Right lobe of liver (tissue), 6 donors: ENCODE measurements around the gene CD59. TPM values are rescaled to one million over a fixed set of nuclear protein-coding genes. Genes with fewer than 3 reads are reported as not detected.
"Not testable (repeated sequence)": the region's sequence is repeated elsewhere in the genome, so short reads cannot be mapped to it uniquely, and the experiment has no call there.

Source experiments
- ATAC-seq, 4 donors: fragments of 200-7000 bp; cut with Tn5 transposase; one replicate each; pipeline ENCODE4 v1.9.1; 2020; ENCODE audit warnings: mild to moderate bottlenecking in 4 of 4, moderate library complexity in 4 of 4
- DNase-seq, 3 donors: peaks; one replicate each; pipeline ENCODE4 v3.0.0-alpha.2; 2020
- H3K27ac ChIP-seq, 3 donors: fragments of 200-600 bp; one replicate each; pipeline ENCODE4 v1.8.0; 2022
- H3K27me3 ChIP-seq, 2 donors: fragments of 200-600 bp; one replicate each; pipeline ENCODE4 v1.8.0; 2022
- H3K36me3 ChIP-seq, 4 donors: fragments of 200-600 bp; sonication (generic) in 1 of 4; one replicate each; pipeline versions ENCODE4 v1.5.1 to v1.8.0; 2017 to 2022; ENCODE audit warnings: control low read depth in 1 of 4
- H3K4me1 ChIP-seq, 4 donors: fragments of 200-600 bp; sonication (generic) in 1 of 4; one replicate each; pipeline versions ENCODE4 v1.5.1 to v1.8.0; 2017 to 2022; ENCODE audit warnings: control low read depth in 1 of 4
- H3K4me3 ChIP-seq, 3 donors: fragments of 200-600 bp; one replicate each; pipeline ENCODE4 v1.8.0; 2022
- H3K9me3 ChIP-seq, 4 donors: fragments of 200-600 bp; sonication (generic) in 1 of 4; one replicate each; pipeline versions ENCODE4 v1.5.1 to v1.8.0; 2017 to 2022; ENCODE audit warnings: control low read depth in 1 of 4
- POLR2A ChIP-seq: fragments of 450-650 bp; IDR thresholded peaks from one replicate; pipeline ENCODE4 v1.6.1; 2017; ENCODE audit warnings: antibody characterized with exemption, mild to moderate bottlenecking
- WGBS: methylation state at CpG from one replicate; pipeline ENCODE4 v1.1.6; 2018; ENCODE audit warnings: low coverage, low lambda C conversion rate; ENCODE audit not compliant: insufficient coverage; ENCODE audit errors: missing lambda C conversion rate; 5-methylcytosine and 5-hydroxymethylcytosine counted together
- intact Hi-C, 2 donors: fragments of 100-400 bp; cut with DNase I; formaldehyde crosslinking; loops; one replicate each; pipeline versions ENCODE4 v1.11.2 to v1.14.1; 2022
- total RNA-seq, 6 experiments: library from RNA; depleted of rRNA in 2 of 6; stranded (reverse); fragments of >200 nt in 2 of 6; fragmentation: NEBNext Ultra II Directional in 3 of 6; extraction: Animal tissue kit (Norgen Biotek cat#: 25700) in 3 of 6; gene quantifications; one replicate each; pipeline versions ENCODE4 v1.1.0 to v1.2.4, GENCODE V29; 2016 to 2023
- TF ChIP-seq, protein P1 (sequence below), 4 donors: fragments of 200-600 bp in 3 of 4; fragments of 450-650 bp in 1 of 4; IDR thresholded peaks; one replicate each; pipeline versions ENCODE4 v1.5.1 to v1.8.0; 2016 to 2022; ENCODE audit warnings: antibody characterized with exemption in 4 of 4, mild to moderate bottlenecking in 2 of 4
- donor health status: DM: no; HTN: yes; CAD: no.
- donor health status: DM: no; HTN: no; CAD: no.
- donor health status: DM: no; HTN: no; CAD: no.
- donor health status: DM: no; HTN: yes; CAD: no.
- donor health status: DM: no; HTN: yes; CAD: no.

CD59 gene
- total RNA-seq, 6 experiments from 2014 or later, result 145 to 314 (median 197) TPM

DNA sequence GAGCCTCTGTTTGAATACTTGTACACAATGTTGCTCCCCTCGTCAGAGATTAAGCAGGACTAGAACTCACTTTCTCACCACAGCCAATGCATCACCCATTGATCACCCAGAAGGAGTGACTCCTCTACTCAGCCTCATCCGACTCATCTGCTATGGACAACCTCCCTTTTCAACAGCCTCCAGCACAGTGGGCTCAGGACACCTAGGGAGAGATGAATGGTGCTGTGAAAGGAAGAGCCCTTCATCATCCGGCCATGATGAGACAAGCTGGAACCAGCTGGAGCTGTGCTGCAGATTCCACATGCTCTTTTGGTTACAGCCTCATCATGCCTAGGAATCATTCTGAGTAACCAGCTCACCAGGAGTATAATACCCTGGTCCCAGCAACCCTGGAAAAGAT, 51.1 kb downstream of the CD59 start:
- DNase-seq, result no peak
- H3K36me3 ChIP-seq, result no peaks in the 10 kb centered on the region
- no peak overlapping the region for H3K4me3 ChIP-seq

DNA sequence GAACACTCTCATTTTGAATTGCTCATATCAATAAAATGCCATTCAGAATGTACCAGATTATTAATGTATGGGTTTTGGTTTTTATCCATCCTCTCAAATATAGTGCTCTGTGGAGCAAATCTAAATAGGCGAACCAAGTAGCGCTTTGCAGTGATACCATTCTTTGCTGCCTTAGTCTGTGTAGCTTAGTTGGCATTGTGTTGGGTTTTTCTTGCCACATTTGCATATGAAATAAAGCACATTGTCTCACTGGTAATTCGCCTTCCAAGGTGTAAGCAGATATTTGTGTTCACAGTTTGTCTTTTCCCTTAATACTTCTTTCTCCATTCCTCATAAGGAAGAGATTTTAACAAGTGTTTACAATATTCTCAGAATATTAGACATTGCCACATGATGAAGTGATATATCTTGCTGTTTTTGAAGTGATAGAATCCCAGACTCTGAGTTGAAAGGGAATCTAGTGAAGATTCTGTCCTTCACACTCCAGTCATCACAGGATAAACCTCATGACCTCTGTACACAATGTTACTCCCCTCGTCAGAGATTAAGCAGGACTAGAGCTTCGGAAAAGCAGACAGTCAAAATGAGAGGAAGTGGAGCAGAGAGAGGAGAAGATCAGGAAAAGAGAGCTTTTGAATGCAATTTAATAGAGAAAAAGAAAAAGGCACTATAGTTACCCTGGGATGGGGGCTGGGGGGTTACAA, 52.1 kb downstream of the CD59 start:
- H3K27ac ChIP-seq, result no peak overlapping the region
- no peak for ATAC-seq
- H3K27me3 ChIP-seq, result no peaks in the 10 kb centered on the region
- no peaks in the 10 kb centered on the region for H3K4me1 ChIP-seq
- no peak overlapping the region for H3K4me3 ChIP-seq
- H3K9me3 ChIP-seq, result no peaks in the 10 kb centered on the region
- H3K36me3 ChIP-seq, result no peaks in the 10 kb centered on the region
- intact Hi-C loops, result loop anchor here (10.0 kb wide), 2 partner anchors 139 to 319 kb away; no protein-coding TSS in a partner anchor
- DNase-seq, result no peak
- WGBS, result 75% methylated on average over 5 of the region's 5 CpGs
- TF ChIP-seq POLR2A, result no peak
- TF ChIP-seq, protein P1, sequence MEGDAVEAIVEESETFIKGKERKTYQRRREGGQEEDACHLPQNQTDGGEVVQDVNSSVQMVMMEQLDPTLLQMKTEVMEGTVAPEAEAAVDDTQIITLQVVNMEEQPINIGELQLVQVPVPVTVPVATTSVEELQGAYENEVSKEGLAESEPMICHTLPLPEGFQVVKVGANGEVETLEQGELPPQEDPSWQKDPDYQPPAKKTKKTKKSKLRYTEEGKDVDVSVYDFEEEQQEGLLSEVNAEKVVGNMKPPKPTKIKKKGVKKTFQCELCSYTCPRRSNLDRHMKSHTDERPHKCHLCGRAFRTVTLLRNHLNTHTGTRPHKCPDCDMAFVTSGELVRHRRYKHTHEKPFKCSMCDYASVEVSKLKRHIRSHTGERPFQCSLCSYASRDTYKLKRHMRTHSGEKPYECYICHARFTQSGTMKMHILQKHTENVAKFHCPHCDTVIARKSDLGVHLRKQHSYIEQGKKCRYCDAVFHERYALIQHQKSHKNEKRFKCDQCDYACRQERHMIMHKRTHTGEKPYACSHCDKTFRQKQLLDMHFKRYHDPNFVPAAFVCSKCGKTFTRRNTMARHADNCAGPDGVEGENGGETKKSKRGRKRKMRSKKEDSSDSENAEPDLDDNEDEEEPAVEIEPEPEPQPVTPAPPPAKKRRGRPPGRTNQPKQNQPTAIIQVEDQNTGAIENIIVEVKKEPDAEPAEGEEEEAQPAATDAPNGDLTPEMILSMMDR (IDR thresholded peaks at IDR 0.05), result no peak

More for the DNA sequence above, 51.1 kb downstream of the CD59 start:
- H3K4me1 ChIP-seq, result no peaks in the 10 kb centered on the region
- intact Hi-C loops, result loop anchor here (10.0 kb wide), 2 partner anchors 140 to 320 kb away; no protein-coding TSS in a partner anchor
- no peak for TF ChIP-seq POLR2A
- TF ChIP-seq, protein P1 (IDR thresholded peaks at IDR 0.05), result no peak
- no peaks in the 10 kb centered on the region for H3K27me3 ChIP-seq
- ATAC-seq, result no peak
- WGBS, result 49% methylated on average over 3 of the region's 3 CpGs
- H3K27ac ChIP-seq, result no peak overlapping the region
- H3K9me3 ChIP-seq, result no peaks in the 10 kb centered on the region

DNA sequence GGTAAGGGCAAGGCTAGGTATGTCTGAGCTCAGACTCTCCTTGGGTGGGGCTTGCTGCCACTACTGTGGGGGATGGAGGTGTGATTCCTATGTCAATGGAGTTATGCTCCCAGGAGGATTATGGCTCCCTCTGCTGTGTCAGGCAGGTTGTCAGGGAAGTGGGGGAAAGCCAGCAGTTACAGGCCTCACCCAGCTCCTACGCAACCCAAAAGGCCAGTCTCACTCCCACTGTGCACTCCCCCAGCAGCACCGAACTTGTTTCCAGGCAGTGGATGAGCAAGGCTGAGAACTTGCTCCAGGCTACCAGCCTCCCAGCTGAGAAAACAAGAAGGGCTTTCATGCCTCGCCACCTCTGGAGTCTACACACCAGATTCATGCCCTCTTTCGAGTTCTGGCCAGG, 53.8 kb downstream of the CD59 start:
- no peak for DNase-seq
- Histone ChIP-seq H3K4me1 (no peaks in the 10 kb centered on the region), H3K36me3 (no peaks in the 10 kb centered on the region), H3K27ac (no peak overlapping the region), H3K4me3 (no peak overlapping the region), H3K27me3 (no peaks in the 10 kb centered on the region), H3K9me3 (no peaks in the 10 kb centered on the region)
- ATAC-seq, result no peak
- 73% methylated on average over 3 of the region's 4 CpGs for WGBS
- TF ChIP-seq, protein P1 (IDR thresholded peaks at IDR 0.05), result no peak
- no peak for TF ChIP-seq POLR2A
- intact Hi-C loops, result loop anchor here (10.0 kb wide), 2 partner anchors 138 to 318 kb away; no protein-coding TSS in a partner anchor

DNA sequence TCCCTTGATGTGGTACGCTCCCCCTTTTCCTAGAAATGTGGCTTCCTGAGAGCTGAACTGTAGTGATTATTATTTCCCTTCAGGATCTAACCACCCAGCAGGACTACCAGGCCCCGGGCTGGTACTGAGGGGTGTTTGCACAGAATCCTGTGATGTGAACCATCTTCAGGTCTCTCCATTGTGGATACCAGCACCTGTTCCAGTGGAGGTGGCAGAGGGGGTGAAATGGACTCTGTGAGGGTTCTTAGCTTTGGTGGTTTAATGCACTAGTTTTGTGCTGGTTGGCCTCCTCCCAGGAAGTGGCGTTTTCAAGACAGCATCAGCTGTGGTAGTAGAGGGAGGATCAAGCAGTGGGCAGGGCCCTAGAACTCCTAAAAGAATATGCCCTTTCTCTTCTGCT, 54.2 kb downstream of the CD59 start:
- TF ChIP-seq POLR2A, result no peak
- TF ChIP-seq, protein P1 (IDR thresholded peaks at IDR 0.05), result no peak
- no peaks in the 10 kb centered on the region for H3K9me3 ChIP-seq
- H3K4me1 ChIP-seq, result no peaks in the 10 kb centered on the region
- no peak overlapping the region for H3K4me3 ChIP-seq
- intact Hi-C loops, result loop anchor here (10.0 kb wide), 2 partner anchors 137 to 317 kb away; no protein-coding TSS in a partner anchor
- no peaks in the 10 kb centered on the region for H3K27me3 ChIP-seq
- no peak for DNase-seq
- ATAC-seq, result no peak
- H3K36me3 ChIP-seq, result no peaks in the 10 kb centered on the region
- WGBS, result 94% methylated on average over 1 of the region's 3 CpGs
- H3K27ac ChIP-seq, result no peak overlapping the region

DNA sequence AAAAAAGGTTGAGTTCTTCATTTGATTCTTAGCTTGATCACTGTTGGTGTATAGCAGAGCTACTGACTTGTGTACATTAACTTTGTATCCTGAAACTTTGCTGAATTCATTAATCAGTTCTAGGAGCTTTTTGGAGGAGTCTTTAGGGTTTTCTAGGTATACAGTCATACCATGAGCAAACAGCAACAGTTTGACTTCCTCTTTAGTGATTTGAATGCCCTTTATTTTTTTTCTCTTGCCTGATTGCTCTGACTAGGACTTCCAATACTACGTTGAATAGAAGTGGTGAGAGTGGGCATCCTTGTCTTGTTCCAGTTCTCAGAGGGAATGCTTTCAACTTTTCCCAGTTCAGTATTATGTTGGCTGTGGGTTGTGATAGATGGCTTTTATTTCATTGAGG, 57.6 kb downstream of the CD59 start:
- H3K27ac ChIP-seq, intact Hi-C loops, H3K9me3 ChIP-seq, ATAC-seq, H3K36me3 ChIP-seq, H3K4me1 ChIP-seq, H3K27me3 ChIP-seq, H3K4me3 ChIP-seq, DNase-seq: not testable (repeated sequence)
- WGBS, result 56% methylated on average over 1 of the region's 1 CpG
